Nephron progenitor cell (in vitro differentiated cells): ENCODE data around the gene NR2F1.

Source experiments
- DNase-seq: peaks from one replicate; pipeline ENCODE4 v3.0.0; 2021
- H3K27ac Mint-ChIP-seq: 2 replicates; pipeline ENCODE4 v1.8.0; 2021; ENCODE audit warnings: mild to moderate bottlenecking, moderate library complexity, mixed read lengths
- H3K27me3 Mint-ChIP-seq: 2 replicates; pipeline ENCODE4 v1.8.0; 2021; ENCODE audit warnings: mild to moderate bottlenecking, low read depth, mixed read lengths; ENCODE audit not compliant: poor library complexity
- H3K36me3 Mint-ChIP-seq: 2 replicates; pipeline ENCODE4 v1.8.0; 2021; ENCODE audit warnings: low read depth, mixed read lengths
- H3K4me1 Mint-ChIP-seq: 2 replicates; pipeline ENCODE4 v1.8.0; 2021; ENCODE audit warnings: mixed read lengths
- H3K4me3 Mint-ChIP-seq: 2 replicates; pipeline ENCODE4 v1.8.0; 2021; ENCODE audit warnings: mild to moderate bottlenecking, moderate library complexity, mixed read lengths
- H3K9me3 Mint-ChIP-seq: 2 replicates; pipeline ENCODE4 v1.8.0; 2021; ENCODE audit warnings: mild to moderate bottlenecking, moderate library complexity, mixed read lengths
- CTCF ChIP-seq: fragments of 200-600 bp; sonication (generic); IDR thresholded peaks from 2 replicates; pipeline ENCODE4 v1.5.0; 2021; ENCODE audit warnings: antibody characterized with exemption

Gene NR2F1

DNA sequence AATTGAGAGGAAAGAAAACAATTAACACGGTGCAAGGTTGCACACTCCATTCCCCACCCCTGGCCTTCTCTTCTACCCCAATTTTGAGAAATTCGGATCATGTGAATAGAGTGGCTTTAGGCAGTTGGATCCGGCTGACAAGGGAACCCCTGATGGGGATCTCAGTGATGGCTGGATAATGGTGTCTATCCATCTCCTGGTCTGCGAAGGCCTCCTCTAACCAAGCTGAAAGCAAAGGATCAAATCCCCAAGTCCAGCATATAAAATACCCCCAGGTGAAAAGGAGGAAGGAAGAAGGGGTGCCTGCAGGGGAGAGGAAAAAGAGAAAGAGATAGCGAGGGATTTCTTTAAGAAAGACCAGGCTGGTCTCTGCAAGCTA, 16.0 kb downstream of the NR2F1 start:
- no peak for TF ChIP-seq CTCF
- H3K9me3 Mint-ChIP-seq: peaks cover under 1% of the 10 kb centered on the region
- H3K27me3 Mint-ChIP-seq: no peaks in the 10 kb centered on the region
- no peak for DNase-seq
- H3K4me1 Mint-ChIP-seq: peaks cover 35% of the 10 kb centered on the region
- peaks cover 15% of the 10 kb centered on the region for H3K36me3 Mint-ChIP-seq
- no peak overlapping the region for H3K27ac Mint-ChIP-seq
- H3K4me3 Mint-ChIP-seq: no peak overlapping the region

GRCh38 chr5:93599399-93600120, 16.5 kb downstream of the NR2F1 start:
- no peak for TF ChIP-seq CTCF
- H3K4me3 Mint-ChIP-seq: no peak overlapping the region
- H3K9me3 Mint-ChIP-seq: no peaks in the 10 kb centered on the region
- H3K27ac Mint-ChIP-seq: no peak overlapping the region
- peaks cover 33% of the 10 kb centered on the region for H3K4me1 Mint-ChIP-seq
- H3K27me3 Mint-ChIP-seq: no peaks in the 10 kb centered on the region
- H3K36me3 Mint-ChIP-seq: peaks cover 10% of the 10 kb centered on the region
- peak; percentile 41 for DNase-seq

DNA sequence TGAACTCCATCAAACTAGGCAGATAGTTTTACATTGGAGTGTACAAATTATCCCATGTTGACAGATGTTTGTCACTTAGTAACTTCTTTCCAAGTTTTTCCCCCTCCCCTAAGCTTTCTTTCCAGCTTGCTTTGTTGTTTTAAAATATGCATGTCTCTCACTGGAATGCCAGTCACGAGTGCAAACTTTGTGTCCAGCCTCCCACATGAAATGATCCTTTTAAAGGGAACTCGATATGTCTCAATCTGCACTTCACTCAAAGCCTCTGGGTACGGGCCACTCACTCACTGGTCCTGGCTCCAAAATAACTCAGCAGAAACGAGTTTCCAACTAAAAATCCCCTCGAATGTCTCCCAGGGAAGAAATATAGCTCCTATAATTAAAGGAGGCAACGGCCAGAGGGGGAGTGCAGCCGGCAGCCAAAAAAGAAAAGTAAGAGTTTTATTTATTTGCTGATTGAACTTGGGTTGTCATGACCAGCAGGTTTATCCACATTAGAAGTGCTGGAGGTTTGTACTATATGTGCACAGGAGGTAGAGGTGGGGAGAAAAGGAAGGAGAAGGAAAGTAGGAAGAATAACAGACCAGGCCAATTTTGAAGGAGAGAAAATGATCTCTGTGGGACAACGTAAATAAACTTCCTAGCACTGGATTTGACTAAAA, 17.5 kb downstream of the NR2F1 start:
- H3K4me3 Mint-ChIP-seq: no peak overlapping the region
- DNase-seq: no peak
- H3K9me3 Mint-ChIP-seq: no peaks in the 10 kb centered on the region
- no peaks in the 10 kb centered on the region for H3K27me3 Mint-ChIP-seq
- H3K36me3 Mint-ChIP-seq: no peaks in the 10 kb centered on the region
- H3K4me1 Mint-ChIP-seq: peaks cover 33% of the 10 kb centered on the region
- H3K27ac Mint-ChIP-seq: no peak overlapping the region
- no peak for TF ChIP-seq CTCF

- Mint-ChIP-seq H3K9me3 (no peaks in the 10 kb centered on the region), H3K27ac (no peak overlapping the region), H3K36me3 (no peaks in the 10 kb centered on the region), H3K27me3 (no peaks in the 10 kb centered on the region), H3K4me1 (peaks cover 33% of the 10 kb centered on the region), H3K4me3 (peak overlapping the region; percentile 5)
- TF ChIP-seq CTCF: no peak
- DNase-seq: no peak
These were observed 18.2 kb downstream of the NR2F1 start for GRCh38 chr5:93601071-93601801.

DNA sequence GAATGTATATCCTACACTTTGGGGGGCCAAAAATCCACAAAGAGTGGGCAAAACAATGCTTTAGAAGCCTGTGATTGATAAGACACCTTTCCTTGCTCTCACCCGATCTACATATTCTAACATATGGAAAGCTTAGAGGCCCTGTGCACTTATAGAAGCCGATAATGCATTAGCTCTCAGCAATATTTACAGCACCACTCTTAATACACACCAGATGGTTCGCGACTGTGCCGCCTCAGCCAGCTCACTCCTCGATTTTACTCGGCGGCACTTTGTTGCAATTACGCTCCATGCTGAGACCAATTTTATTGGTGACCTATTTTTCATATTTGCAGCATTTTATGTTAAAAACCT, 18.8 kb downstream of the NR2F1 start:
- H3K4me3 Mint-ChIP-seq: peak overlapping the region; percentile 66
- H3K27ac Mint-ChIP-seq: no peak overlapping the region
- H3K36me3 Mint-ChIP-seq: no peaks in the 10 kb centered on the region

More for the DNA sequence above, 18.8 kb downstream of the NR2F1 start:
- H3K4me1 Mint-ChIP-seq: peaks cover 33% of the 10 kb centered on the region
- no peak for DNase-seq
- H3K9me3 Mint-ChIP-seq: no peaks in the 10 kb centered on the region
- no peaks in the 10 kb centered on the region for H3K27me3 Mint-ChIP-seq
- no peak for TF ChIP-seq CTCF
